ENCODE results near the gene HLA-DRB1. TPM values are rescaled to one million over a fixed set of nuclear protein-coding genes. Genes with fewer than 3 reads are reported as not detected.

HLA-DRB1 gene
- total RNA-seq, 2 donors from 2014 or later, result 11.4 to 109 TPM

DNA sequence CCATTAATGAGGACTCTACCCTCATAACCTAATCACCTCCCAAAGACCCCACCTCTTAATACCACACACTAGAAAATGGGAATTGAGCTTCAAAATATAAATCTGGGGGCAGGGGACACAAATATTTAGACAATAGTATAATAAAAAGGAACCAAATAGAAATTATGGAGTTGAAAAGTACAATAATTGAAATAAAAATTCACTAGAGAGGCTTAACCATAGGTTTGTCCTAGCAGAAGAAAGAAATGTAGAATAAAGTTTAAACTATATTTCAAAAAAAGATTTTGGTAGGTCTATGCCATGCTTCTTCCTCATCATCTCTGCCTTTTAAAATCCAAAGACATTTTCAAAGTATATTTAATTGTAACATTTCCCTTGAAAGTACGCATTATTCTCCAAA lies 28.1 kb upstream of the HLA-DRB1 start:
- no peaks in the 10 kb centered on the region for H3K9me3 Mint-ChIP-seq
- no peak for ATAC-seq (replicated peaks)

DNA sequence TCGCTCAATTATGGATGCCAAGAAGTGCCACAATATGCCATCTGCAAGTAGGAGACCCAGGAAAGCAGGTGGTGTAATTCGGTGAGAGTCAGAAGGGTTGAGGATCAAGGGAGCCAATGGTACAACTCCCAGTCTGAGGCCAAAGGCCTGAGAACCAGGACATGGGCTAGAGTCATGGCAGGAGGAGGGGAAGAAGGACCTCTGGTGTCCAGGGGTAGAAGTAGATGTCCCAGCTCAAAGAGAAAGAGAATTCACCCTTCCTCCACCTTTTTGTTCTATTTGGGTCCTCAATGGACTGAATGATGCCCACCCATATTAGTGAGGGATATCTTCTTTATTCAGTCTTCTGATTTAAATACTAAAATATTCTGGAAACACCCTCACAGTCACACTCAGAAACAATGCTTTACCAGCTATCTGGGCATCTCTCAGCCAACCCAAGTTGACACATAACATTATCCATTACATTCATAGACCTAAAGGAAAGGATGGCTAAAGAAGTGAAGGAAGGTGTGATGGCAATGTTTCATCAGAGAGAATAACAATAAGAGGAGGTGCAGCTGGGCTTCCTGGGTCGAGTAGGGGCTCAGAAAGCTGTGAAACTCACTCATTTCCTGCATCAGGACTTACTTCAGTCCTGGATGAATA lies 26.4 kb upstream of the HLA-DRB1 start:
- ATAC-seq (replicated peaks), result peak; percentile 70
- H3K9me3 Mint-ChIP-seq, result no peaks in the 10 kb centered on the region
- peak overlapping the region; percentile 12 for H3K27ac Mint-ChIP-seq

More for the DNA sequence above, 28.1 kb upstream of the HLA-DRB1 start:
- no peak overlapping the region for H3K4me3 Mint-ChIP-seq
- peaks cover 24% of the 10 kb centered on the region for H3K4me1 Mint-ChIP-seq
- H3K27ac Mint-ChIP-seq, result no peak overlapping the region
- no peaks in the 10 kb centered on the region for H3K36me3 Mint-ChIP-seq (ENCODE audit: low read depth)
- H3K27me3 Mint-ChIP-seq, result no peaks in the 10 kb centered on the region

DNA sequence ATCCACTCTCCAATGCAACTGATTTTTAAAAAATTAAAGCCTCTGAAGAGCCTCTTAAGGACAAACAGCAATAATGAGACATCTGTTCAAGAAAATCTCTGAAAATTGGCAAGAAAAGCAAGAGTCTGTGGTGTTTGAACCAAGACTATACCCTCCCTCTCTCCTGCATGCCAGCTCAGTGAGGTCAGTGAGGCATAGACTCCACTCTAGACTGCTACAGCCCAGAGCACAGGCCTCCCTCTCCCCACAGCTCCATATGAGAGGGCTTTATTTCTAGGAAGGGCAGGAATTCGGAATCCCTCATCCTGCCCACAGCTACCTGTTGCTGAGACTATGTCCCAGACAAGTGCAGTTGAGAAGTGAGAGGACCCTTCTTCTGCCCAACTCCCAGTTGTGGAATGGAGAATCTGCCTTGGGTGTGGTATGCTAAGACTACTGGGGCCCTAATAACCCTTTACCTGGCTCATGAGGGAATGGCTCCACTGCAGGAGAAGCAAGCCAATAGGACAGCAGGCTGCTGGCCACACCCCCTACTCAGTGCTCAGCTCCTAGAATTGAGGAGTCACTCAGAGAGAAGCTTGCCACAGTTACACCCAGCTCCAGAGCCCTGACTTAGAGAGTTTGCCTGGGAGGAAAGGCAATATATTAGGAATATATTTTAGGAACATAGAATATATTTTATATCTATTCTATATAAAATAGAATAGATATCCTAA lies 24.9 kb upstream of the HLA-DRB1 start:
- Mint-ChIP-seq H3K9me3 (no peaks in the 10 kb centered on the region), H3K36me3 (ENCODE audit: low read depth) (no peaks in the 10 kb centered on the region), H3K4me3 (no peak overlapping the region), H3K4me1 (peaks cover 13% of the 10 kb centered on the region), H3K27ac (no peak overlapping the region), H3K27me3 (no peaks in the 10 kb centered on the region)
- no peak for ATAC-seq (replicated peaks)

More for the DNA sequence above, 26.4 kb upstream of the HLA-DRB1 start:
- Mint-ChIP-seq H3K4me3 (no peak overlapping the region), H3K36me3 (ENCODE audit: low read depth) (no peaks in the 10 kb centered on the region), H3K27me3 (no peaks in the 10 kb centered on the region), H3K4me1 (peaks cover 13% of the 10 kb centered on the region)

DNA sequence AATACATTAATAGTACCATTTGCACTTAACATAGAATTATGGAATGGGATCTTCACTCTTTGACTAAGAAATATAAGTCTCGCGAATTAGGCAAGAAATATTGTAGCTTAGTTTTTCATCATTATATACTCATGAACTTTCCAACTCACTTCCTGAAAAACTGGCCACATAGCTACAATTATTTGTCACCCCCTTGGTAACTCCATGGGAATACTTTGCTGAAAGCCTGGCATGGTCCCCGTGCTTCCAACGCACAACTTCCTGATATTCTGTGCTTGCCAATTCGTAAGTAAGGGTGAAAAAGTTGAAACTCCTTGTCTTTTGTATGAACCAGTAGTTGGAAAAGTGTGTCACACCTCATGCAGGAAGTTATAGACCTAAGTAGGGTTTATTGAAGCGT lies 23.8 kb upstream of the HLA-DRB1 start:
- no peak overlapping the region for H3K27ac Mint-ChIP-seq
- no peak overlapping the region for H3K4me3 Mint-ChIP-seq
- H3K4me1 Mint-ChIP-seq, result peaks cover 13% of the 10 kb centered on the region
- no peaks in the 10 kb centered on the region for H3K9me3 Mint-ChIP-seq
- no peaks in the 10 kb centered on the region for H3K36me3 Mint-ChIP-seq (ENCODE audit: low read depth)
- H3K27me3 Mint-ChIP-seq, result no peaks in the 10 kb centered on the region
- no peak for ATAC-seq (replicated peaks)

DNA sequence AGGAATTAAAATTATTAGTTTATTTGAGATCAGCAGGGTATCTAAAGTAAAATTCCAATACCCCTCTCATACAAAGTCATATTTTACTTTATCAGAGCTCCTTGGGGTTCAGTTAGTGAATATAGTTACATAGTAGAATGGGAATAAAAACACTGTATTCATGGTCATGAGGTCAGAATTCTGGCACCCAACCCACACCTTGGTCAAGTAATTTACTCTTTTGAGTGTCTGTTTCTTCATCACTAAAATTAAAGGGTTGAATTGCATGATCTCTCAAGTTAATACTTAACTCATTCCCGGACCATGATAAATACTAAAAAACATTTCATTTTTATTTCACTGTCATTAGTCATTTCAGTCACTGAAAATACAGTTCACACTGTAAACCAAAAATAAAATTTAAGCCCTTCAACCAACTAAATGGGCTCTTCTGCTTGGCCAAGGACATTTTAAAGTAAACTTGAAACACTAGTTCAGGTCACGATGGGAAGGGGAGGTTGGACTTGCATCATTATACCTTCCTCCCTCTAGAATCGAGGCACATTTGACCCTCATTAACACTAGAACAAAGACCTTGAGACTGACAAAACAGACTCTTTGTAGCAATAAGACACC lies 21.1 kb upstream of the HLA-DRB1 start:
- Mint-ChIP-seq H3K4me3 (no peak overlapping the region), H3K36me3 (ENCODE audit: low read depth) (no peaks in the 10 kb centered on the region), H3K27ac (no peak overlapping the region), H3K4me1 (peaks cover 1% of the 10 kb centered on the region), H3K27me3 (no peaks in the 10 kb centered on the region), H3K9me3 (no peaks in the 10 kb centered on the region)
- ATAC-seq (replicated peaks), result no peak

DNA sequence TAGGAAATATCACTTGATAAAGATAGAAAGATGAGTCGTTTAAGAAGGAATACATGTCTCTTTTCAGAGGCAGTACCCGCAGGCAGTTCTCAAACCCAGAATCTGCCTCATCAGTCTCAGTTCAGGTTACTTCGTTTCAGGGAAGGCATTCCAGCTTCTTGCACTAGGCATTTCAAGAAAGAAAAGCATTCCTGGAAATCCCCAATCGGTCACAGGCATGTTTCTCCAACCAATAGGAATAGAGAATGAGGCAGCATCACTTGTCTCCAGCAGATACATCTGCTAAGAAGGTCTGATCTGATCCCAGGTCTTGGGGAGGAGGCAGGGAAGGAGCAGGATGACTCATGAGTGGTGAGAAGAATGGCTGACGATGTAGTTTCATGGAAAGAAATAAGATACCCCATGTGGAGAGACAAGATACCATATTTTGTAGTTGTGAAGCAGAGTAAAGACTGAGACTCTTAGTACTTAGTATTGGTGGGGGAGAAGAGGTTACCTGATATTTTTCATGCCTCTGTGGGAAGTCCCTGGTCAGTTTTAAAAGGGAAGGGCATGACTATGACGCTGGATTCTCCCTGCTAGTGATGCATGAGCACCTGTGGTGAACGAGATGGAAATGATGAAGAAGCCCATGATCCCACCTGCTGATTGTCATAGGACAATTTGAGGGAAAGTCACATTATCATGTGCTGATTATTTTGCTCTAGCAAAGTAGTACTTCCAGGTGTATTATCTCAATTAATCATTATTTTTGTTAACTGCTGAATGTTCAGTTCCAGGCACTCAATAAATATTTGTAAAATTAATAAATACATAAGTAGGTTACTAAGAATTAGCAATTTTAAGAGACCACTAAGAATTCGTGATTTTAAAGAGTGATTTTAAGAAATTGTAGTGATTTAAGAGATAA lies 20.3 kb upstream of the HLA-DRB1 start:
- H3K27me3 Mint-ChIP-seq, result no peaks in the 10 kb centered on the region
- H3K4me1 Mint-ChIP-seq, result no peaks in the 10 kb centered on the region
- no peak overlapping the region for H3K27ac Mint-ChIP-seq
- ATAC-seq (replicated peaks), result peak; percentile 97
- H3K4me3 Mint-ChIP-seq, result no peak overlapping the region
- no peaks in the 10 kb centered on the region for H3K9me3 Mint-ChIP-seq
- H3K36me3 Mint-ChIP-seq (ENCODE audit: low read depth), result no peaks in the 10 kb centered on the region

DNA sequence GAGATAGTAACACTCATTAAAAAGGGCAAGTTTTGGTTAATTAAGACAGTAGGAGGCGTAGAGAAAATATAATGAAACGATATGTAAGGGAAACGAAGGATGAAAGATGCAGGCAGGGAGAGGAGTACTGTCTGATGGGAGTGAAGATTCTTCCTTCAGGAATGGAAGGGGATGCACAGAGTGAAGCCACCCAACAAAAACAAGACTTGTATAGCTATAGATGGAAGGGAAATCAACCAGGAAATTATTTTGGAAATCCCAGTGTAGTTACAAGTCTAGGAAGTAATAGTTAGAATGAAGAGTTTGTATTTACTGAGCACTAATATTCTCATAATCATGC lies 19.7 kb upstream of the HLA-DRB1 start:
- Mint-ChIP-seq H3K27ac (no peak overlapping the region), H3K4me3 (no peak overlapping the region), H3K4me1 (no peaks in the 10 kb centered on the region), H3K9me3 (no peaks in the 10 kb centered on the region), H3K36me3 (ENCODE audit: low read depth) (no peaks in the 10 kb centered on the region), H3K27me3 (no peaks in the 10 kb centered on the region)
- no peak for ATAC-seq (replicated peaks)

DNA sequence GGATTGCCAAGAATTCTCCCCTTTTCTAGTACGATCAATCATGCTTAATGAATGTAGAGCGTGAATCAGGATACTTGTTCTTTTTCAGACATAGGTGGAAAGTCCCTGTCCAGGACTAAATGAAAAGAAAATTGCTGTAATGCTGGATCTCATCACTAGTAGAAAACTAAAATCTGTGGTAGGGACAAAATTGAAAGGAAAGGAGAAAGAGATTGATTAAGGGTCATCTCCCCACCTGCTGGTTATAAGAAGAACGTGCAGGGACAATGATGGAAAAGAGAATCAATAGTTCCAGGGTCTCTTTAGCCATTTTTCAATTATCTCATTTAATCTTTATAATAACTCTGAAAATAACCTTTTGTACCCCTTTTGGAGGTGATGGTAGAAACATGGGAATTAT lies 18.7 kb upstream of the HLA-DRB1 start:
- ATAC-seq (replicated peaks), result no peak
- Mint-ChIP-seq H3K4me3 (no peak overlapping the region), H3K36me3 (ENCODE audit: low read depth) (no peaks in the 10 kb centered on the region), H3K4me1 (peaks cover 6% of the 10 kb centered on the region), H3K27me3 (no peaks in the 10 kb centered on the region), H3K27ac (no peak overlapping the region), H3K9me3 (no peaks in the 10 kb centered on the region)

DNA sequence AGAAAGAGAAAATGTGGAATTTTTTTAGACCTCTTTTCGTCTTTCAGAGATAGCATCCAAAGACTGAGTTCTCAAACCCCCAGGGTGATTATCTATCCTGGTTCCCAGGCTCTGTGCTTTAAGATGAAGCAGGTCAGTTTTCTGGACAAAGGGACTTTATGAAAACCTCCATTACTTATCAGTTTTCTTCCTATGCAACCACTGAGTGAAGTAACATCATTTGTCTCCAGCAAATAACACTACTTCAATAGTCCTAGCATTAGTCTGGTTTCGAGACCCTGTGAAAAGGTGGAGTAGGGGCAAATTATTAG lies 18.3 kb upstream of the HLA-DRB1 start:
- Mint-ChIP-seq H3K4me1 (peaks cover 6% of the 10 kb centered on the region), H3K27ac (no peak overlapping the region), H3K27me3 (no peaks in the 10 kb centered on the region), H3K4me3 (no peak overlapping the region), H3K9me3 (no peaks in the 10 kb centered on the region), H3K36me3 (ENCODE audit: low read depth) (no peaks in the 10 kb centered on the region)
- no peak for ATAC-seq (replicated peaks)

DNA sequence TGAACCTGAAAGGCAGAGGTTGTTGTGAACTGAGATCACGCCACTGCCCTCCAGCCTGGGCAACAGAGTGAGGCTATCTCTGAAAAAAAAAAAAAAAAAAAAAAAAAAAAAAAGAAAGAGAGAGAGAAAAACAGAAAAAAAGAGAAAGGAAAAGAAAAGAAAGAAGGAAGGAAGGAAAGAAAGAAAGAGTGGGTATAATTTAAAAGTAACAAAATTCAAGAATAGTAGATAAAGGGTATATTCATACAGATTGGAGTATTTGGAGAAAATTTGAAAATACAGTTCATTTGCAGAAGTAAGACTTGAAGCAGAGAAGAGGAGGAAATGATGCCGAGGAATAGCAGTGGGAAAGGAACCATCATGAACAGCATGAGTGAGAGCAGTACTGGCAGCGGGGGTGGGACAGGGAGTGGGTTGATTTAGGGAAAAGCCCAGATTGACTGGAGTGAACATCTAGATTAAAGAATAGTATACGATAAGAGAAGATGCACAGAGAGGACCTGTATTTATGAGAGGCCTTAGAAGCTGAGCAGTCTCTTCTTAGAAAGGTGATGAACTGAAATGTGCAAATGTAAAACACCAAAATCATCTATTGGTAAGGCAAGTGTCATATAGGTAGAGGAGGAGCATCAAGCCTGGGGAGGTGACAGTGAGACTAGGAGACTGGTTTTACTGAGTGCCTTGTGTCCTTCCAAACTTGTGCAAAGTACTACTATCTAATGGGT lies 17.8 kb upstream of the HLA-DRB1 start:
- Mint-ChIP-seq H3K27ac (no peak overlapping the region), H3K36me3 (ENCODE audit: low read depth) (no peaks in the 10 kb centered on the region), H3K9me3 (no peaks in the 10 kb centered on the region), H3K27me3 (no peaks in the 10 kb centered on the region), H3K4me1 (peaks cover 6% of the 10 kb centered on the region), H3K4me3 (no peak overlapping the region)
- ATAC-seq (replicated peaks), result no peak

DNA sequence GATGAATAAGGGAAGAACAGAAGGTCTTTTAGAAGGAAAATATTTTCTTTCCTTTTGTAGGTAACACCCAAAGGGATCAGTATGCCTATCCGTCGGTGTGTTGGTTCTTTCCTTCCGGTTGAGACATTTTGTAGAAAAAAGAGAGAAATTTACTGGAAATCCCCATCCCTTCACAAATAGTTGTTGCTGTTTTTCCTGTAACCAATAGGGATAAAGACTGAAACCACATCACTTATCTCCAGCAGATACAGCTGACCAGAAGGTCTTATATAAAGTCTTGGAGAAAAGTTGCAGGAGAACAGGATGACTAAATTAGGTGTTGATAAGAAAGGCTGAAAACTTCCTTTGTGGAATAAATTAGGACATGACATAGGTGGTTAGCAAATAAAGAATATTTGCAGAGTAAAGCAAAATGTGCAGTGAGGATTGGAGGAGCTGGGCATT lies 14.8 kb upstream of the HLA-DRB1 start:
- peak overlapping the region; percentile 9 for H3K4me3 Mint-ChIP-seq
- peaks cover 6% of the 10 kb centered on the region for H3K4me1 Mint-ChIP-seq
- peak; percentile 28 for ATAC-seq (replicated peaks)

DNA sequence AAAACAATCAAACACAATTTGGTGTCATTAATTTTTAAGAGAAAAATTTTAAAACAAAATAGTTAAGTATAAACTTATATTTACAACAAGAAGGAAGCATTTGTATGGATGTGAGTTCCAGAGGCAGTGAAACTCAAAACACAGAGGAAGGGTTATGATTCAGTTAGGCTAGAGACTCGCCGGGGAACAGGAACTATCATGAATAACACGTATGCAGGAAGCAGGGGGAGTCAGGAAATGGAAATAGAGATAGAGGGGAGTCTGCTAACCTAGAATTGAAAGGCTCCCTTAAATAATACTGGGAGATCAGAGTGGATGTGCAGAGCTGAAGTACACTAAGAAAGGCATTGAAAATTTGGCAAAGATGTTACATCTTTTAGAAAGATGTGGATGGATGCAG lies 14.2 kb upstream of the HLA-DRB1 start:
- Mint-ChIP-seq H3K9me3 (no peaks in the 10 kb centered on the region), H3K27me3 (no peaks in the 10 kb centered on the region), H3K36me3 (ENCODE audit: low read depth) (no peaks in the 10 kb centered on the region), H3K27ac (no peak overlapping the region), H3K4me1 (peaks cover 6% of the 10 kb centered on the region), H3K4me3 (peak overlapping the region; percentile 9)
- no peak for ATAC-seq (replicated peaks)

More for the DNA sequence above, 14.8 kb upstream of the HLA-DRB1 start:
- Mint-ChIP-seq H3K36me3 (ENCODE audit: low read depth) (no peaks in the 10 kb centered on the region), H3K27ac (no peak overlapping the region), H3K27me3 (no peaks in the 10 kb centered on the region), H3K9me3 (no peaks in the 10 kb centered on the region)

DNA sequence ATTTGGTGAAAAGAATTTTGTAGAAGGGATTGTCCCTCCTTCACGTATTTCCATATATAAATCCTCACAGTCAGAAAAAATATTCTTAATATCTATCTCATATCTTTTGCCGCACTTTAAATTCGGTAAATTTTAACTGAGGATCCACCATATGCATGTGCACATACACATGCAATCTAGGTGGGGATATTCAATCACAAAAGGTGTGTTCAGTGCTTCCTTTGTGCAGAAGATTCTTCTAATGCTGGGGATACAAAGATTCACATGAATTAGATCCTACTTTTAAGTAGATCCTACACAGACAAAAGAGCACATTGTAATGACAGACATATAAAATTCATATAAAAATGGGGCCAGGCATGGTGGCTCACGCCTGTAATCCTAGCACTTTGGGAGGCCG lies 13.6 kb upstream of the HLA-DRB1 start:
- Mint-ChIP-seq H3K36me3 (ENCODE audit: low read depth) (no peaks in the 10 kb centered on the region), H3K27ac (no peak overlapping the region), H3K4me3 (no peak overlapping the region), H3K4me1 (peaks cover 6% of the 10 kb centered on the region), H3K27me3 (no peaks in the 10 kb centered on the region), H3K9me3 (no peaks in the 10 kb centered on the region)
- ATAC-seq (replicated peaks), result no peak

DNA sequence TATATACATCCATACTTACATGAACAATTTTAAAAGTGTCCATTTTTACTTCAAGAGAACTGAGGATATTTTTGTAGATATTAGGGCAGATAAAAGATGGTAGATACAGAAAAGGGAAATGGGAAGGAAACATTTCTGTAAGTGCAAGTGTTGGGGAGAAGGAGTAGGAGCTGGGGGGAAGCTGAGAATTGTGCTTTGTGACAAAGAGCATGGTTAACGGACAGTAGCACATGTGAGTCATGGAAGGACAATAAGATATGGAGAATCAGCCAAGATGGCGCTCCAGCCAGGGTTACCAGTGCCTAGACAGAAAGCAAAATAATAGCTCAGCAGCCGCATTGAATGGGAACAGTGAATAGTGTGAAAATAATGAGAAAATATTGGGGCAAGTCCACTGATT lies 12.7 kb upstream of the HLA-DRB1 start:
- ATAC-seq (replicated peaks), result no peak
- Mint-ChIP-seq H3K27ac (no peak overlapping the region), H3K4me1 (peaks cover 6% of the 10 kb centered on the region), H3K4me3 (no peak overlapping the region), H3K9me3 (no peaks in the 10 kb centered on the region), H3K27me3 (no peaks in the 10 kb centered on the region), H3K36me3 (ENCODE audit: low read depth) (no peaks in the 10 kb centered on the region)

Measured in activated T-helper 17 cell treated with anti-CD3 and anti-CD28 coated beads, Interleukin-2, amount 50 U/mL, for 72 hours (primary cell).